HG03103 (cell line): ENCODE measurements around the gene CDAN1.

Source experiments
- ATAC-seq: cut with Tn5 transposase; IDR thresholded peaks from one replicate; pipeline ENCODE4 v1.9.1; 2021; ENCODE audit warnings: low read depth; ENCODE audit not compliant: unreplicated experiment

Gene CDAN1

DNA sequence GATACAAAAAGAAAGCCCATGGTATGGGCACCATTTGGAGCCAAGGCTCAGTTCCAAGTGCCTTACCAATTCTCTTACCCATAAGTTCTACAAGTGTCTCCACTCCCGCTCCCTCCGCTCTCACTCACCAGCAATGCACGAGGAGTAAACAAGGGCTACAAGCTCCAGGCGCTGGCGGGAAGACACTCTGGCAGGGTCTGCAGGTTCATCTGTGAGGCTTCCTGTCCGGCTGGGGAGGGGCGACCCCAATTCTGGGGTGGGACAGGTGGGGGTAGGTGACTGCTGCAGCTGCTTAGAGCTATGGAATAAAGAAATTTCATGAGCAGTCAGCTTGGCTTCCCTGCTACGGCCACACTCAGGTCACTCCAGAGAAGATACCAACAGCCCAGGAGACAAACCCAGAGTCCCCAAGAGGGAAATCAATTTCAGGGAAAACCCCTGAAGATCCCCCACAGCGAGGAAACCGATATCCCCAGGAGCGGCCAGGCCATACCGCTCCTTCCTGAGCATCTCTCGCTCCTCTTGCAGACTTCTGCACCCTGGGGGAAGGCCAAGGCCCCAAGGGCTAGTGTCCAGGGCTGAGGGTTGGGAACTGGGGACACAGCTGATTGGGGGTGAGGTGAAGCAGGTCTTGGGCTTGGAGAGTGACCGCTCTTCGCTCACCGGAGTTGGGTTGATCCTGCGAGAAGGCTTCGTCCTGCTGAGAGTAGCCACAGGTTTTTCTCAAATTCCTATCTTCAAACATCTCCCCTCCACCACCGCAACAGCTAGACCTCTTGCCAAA is 1.4 kb downstream of the CDAN1 start:
- ATAC-seq: no peak

- ATAC-seq: no peak
Observed at GRCh38 chr15:42734076-42734672, 2.8 kb downstream of the CDAN1 start.

GRCh38 chr15:42733027-42733426 is 3.9 kb downstream of the CDAN1 start:
- ATAC-seq: no peak

GRCh38 chr15:42732095-42732827 is 4.7 kb downstream of the CDAN1 start:
- ATAC-seq: no peak

DNA sequence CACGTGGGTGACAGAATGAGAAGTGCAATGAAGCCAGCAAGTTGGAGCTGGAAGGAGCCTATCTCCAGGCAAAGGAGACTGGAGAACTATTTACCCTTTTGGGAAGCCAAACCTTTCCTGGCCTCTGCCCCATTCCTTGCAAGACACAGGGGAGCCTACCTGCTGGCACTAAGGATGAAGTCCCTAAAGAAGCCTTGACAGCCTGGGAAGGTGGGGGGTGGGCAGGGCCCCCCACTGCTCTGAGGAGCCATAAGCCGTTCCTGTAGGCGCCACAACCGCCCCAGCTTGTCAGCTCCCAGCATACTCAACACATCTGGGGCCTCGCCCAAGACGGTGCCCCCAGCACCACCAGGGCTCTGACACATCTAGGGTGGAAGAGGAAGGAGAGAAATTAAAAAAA is 5.5 kb downstream of the CDAN1 start:
- ATAC-seq: no peak

- no peak for ATAC-seq
Observed at GRCh38 chr15:42730536-42730935, 6.4 kb downstream of the CDAN1 start.

DNA sequence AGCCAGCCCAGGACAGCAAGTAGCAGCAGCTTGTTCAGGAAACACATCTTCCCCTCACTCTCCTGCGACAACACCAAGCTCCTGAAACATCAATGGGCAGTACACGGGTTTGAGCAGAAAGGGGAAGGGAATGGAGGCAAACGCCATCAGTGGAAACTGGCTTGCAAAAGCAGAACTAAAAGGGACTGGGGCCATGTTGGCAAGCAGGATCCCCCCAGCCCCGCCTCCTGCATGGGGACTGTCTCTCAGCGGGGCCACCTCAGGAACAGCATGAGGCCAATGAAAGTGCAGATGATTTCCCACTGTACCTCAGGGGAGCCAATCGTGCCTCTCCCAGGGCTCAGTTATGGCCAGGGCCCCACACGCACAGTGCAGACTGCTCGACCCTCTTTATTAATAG is 6.8 kb downstream of the CDAN1 start:
- no peak for ATAC-seq

- no peak for ATAC-seq
Observed at GRCh38 chr15:42729409-42729808, 7.5 kb downstream of the CDAN1 start.

DNA sequence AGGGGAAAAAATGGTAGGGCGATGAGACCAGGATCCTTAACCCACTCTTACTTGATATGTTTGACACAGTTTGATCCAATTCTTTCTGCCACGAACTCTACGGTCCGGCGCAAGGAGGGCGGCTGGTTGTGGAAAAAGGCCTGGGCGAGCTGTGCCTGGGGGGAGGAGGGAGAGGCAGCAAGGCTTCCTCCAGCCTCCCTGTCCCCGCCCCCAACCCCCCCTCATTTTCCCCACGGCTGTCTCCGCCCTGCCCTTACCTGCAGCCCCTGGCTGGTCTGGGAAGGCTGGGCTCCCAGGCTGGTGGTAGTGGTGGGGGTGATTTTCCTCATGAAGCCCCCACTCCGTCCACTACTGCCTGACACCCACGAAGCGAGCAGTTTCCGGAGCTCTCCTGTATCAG is 8.0 kb downstream of the CDAN1 start:
- no peak for ATAC-seq

DNA sequence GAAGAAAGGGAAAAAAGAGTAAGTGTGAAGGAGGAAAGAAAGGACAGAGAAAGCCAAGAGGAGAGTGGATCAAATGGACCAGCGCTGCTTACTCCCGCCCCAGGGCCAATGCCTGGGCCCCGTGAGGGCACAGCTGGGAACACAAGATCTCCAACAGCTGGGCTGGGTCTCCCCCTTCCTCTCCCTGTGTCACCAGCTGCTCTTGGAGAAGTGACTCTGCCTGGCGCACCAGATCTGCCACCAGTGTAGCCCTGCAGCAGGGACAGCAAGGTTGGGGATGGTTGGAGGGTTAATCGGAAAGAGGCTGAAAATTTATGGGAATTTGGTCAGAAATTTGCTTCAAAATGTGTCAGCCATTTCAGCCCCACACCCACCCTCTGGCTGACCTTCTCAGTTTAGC is 8.4 kb downstream of the CDAN1 start:
- no peak for ATAC-seq

DNA sequence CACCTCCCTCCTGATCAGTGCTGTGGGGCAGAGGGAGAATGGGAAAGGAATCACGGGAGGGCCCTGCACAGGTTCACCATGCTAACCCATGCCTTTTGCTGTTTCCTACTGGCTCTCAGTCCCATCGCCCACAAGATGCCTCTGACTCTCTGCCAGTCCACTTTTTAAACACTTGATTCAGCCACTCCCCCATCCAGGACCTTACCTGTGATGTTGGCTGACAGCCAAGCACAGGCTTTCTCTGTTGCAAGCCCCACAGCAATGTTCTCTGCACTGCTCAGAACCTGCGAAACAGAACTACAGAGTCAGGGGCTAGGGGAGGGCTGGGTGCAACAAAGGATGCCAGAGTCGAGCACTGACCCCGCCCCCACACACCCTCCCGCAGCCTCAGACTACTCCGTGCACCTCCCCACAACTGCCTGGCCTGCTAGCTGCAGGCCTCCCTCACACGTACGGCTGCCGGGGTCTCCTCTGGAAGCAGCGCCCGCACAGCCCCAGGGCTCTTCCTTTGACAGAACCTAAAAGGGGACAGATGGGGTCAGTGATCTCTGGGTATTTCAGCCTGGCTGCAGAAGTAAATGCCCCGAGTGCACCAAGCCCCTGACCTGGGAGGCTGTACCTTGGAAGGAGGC is 9.1 kb downstream of the CDAN1 start:
- no peak for ATAC-seq

GRCh38 chr15:42726114-42726513 is 10.8 kb downstream of the CDAN1 start:
- no peak for ATAC-seq

GRCh38 chr15:42725331-42725903 is 11.5 kb downstream of the CDAN1 start:
- ATAC-seq: no peak

DNA sequence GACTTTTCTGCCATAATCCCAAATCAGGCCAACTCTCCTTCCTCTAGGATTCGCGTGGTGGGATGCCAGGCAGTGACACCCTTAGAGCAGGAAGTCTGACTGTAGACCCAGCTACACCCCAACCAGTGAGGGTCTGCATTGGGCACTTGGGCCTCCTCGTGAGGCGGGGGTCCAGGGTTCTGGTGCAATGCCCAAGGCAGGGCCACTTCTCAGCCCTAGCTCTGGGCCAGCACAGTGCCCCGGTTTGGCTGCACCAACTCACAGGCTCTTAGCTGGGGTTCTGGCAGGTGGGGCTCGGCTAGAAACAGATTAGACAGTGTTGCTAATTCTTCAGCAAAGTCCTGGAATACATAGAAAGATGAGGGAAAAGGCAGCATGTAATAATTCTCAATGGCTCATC is 12.7 kb downstream of the CDAN1 start:
- no peak for ATAC-seq

GRCh38 chr15:42723068-42723467 is 13.9 kb downstream of the CDAN1 start:
- ATAC-seq: no peak

DNA sequence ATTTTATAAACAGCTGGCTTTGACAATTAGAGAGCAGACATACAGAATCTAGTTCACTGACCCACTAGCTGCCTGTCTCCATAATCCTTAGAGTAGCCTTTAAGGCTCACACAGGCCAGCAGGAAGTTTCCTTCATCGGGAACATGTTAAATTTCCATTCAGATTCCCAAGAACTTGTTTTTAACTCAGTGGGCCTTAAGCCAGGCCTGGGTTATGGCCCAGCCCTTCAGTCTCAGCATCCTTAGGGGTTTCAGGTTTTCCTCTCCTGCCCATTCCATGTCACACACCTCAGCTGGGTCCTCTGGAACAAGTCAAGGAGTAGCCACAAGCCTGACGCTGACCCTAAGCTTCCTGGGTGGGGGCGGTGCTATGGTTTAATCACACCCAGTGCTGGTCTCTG is 15.0 kb downstream of the CDAN1 start:
- ATAC-seq: no peak

DNA sequence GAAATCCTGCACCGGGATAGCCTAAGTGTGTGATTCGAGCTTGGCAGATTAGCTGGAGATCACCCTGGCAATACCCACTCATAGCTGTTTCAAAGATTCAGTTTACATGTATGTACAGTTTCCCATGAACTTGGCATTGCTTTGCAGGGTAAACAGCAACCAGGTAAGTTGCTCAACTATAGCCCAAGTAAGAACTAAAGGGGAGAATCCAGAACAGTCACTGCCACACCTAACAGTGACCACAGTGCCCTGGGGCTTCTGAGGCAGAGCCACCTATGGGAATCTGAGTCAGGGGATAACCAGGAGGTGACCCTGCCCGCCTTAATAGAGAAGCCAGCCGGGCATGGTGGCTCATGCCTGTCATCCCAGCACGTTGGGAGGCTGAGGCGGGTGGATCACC is 15.9 kb downstream of the CDAN1 start:
- no peak for ATAC-seq

DNA sequence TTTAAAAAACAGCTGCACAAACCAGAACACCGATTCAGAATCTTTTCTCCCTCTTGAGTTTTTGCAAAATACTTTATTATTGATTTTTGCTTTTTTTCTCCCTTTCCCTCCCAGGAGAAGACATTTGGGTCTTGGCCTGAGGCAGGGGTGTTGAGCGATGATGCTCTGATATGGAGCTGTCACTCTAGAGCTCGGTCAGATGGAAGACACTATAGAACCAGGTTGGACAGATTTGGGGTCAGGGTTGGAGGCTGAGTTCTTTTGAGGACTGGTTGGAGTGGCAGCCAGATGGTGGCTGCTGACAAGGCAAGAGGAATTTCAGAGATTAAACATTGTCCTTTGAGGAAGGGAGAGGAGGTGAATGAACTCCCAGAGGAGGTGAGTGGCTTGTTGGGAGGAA is 16.9 kb downstream of the CDAN1 start:
- ATAC-seq: no peak

- no peak for ATAC-seq
Observed at GRCh38 chr15:42719043-42719442, 17.9 kb downstream of the CDAN1 start.

GRCh38 chr15:42716626-42717025 is 20.3 kb downstream of the CDAN1 start:
- no peak for ATAC-seq

DNA sequence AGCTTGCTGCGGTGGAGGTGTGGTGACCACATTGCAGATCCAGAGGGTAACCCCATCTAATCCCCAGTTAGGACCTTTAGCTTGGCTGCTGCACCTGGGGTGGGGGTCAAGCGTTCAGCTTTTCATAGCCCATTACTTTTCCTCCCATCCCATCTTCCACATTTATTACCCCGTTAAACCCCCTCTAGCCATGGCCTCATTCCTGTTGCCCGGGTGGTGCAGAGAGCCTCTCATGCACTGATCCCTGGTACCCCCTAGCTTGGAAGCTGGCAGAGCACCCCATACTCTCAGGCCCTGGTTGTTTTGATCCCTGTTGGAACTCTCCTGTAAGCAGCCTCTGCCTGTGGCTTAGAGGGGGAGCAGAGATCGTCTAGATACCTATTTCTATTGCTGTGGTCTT is 20.8 kb downstream of the CDAN1 start:
- no peak for ATAC-seq
